ENCODE results near the gene BABAM2.

The BABAM2 gene

DNA sequence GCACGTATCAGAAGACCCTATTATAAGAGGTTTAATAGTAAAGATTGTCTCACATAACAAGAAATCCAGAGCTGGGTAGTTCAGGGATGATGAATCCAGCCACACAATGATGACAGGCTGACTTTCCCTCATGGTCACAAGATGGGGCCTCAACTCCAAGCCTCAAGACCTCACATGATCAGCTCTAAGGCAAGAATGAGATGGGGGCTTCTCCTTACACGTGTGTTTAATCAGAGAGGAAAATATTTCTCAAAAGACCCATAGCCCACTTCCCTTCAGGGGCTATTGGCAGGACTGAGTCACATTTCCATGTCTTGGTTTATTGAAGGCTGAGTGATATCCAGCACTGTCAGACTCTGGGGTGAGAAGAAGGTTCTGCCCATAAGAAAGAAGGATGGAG, 402.0 kb downstream of the BABAM2 start:
- no peak for DNase-seq

GRCh38 chr2:28293416-28293815, 402.9 kb downstream of the BABAM2 start:
- DNase-seq = no peak

- no peak for DNase-seq
Observed at GRCh38 chr2:28294451-28294850, 403.9 kb downstream of the BABAM2 start.

- DNase-seq = no peak
Observed at GRCh38 chr2:28296243-28296642, 405.7 kb downstream of the BABAM2 start.

- no peak for DNase-seq
Observed at GRCh38 chr2:28296904-28297303, 406.4 kb downstream of the BABAM2 start.

- no peak for DNase-seq
Observed at GRCh38 chr2:28297531-28297930, 407.0 kb downstream of the BABAM2 start.

DNA sequence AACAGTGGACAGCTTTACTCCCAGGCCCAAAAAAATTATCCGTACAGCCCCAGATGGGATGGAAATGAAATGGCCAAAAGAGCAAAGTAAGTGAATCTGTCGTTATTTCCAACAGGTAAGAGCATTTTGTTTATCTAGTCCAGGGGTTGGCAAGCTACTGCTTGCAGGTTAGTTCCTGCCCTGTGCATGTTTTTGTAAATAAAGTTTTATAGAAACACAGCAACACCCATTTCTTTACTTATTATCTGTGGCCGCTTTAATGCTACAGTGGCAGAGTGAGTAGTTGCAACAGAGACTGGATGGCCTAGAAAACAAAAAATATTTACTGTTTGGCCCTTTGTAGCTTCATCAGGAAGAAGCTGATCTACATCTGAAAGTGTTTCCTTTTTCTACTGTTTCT, 407.9 kb downstream of the BABAM2 start:
- DNase-seq = no peak

GRCh38 chr2:28300485-28301341, 410.2 kb downstream of the BABAM2 start:
- DNase-seq = no peak

DNA sequence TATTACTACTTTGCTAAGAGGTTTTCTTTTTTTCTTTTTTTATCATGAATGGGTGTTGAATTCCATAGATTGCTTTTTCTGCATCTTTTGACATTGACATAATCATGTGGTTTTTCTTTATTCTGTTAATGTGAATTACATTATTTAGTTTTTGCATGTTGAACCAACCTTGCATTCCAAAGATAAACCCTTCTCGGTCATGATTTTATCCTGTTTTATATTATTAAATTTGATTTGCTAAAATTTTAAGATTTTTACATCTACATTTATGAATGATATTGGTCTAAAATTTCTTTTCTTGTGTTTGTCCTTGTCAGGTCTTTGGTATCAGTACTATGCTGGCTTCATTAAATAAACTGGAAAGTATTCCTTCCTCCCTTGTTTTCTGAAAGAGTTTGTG, 414.7 kb downstream of the BABAM2 start:
- DNase-seq = no peak

DNA sequence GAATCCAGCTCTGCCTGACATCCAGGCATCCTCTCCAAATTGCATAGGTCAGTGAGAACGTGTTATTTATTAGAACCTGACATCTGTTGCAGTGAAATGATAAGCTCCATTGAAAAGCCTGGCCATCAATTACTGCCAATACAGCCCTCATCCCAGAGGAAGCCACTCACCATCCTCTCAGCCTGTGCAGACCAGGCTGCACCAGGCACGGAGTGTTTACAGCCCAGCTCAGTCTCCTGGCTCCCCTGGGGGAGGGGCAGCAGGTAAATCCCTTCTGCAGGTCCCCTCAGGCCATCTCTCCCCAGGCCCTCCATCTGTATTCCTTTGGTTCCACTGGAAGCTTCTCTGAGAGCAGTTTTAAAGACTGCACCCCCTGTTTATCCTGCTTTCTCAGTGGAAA, 419.6 kb downstream of the BABAM2 start:
- DNase-seq = no peak

GRCh38 chr2:28311660-28312249, 421.2 kb downstream of the BABAM2 start:
- no peak for DNase-seq

GRCh38 chr2:28312307-28313219, 422.0 kb downstream of the BABAM2 start:
- DNase-seq = no peak

- no peak for DNase-seq
Observed at GRCh38 chr2:28313220-28313784, 422.8 kb downstream of the BABAM2 start.

- no peak for DNase-seq
Observed at GRCh38 chr2:28314968-28315367, 424.4 kb downstream of the BABAM2 start.

GRCh38 chr2:28316546-28317335, 426.2 kb downstream of the BABAM2 start:
- DNase-seq = no peak

- DNase-seq = no peak
Observed at GRCh38 chr2:28317390-28317789, 426.9 kb downstream of the BABAM2 start.

DNA sequence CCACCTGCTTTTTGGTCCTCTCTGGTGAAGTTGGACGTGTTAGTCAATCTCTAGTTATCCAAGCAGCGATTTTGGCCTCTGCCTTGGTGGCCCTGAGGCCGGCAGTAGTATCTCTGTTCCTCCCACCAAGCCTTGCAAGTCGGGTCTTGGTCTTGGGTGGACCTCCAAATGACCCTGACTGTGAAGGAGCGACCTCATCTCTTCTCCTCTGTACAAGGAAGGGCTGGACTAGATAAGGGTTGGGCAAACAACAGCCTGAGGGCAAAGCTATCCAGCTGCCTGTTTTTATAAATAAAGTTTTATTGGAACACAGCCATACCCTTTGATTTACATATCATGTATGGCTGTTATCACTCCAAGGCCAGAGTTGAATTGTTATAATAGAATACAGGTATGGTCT, 427.5 kb downstream of the BABAM2 start:
- no peak for DNase-seq

DNA sequence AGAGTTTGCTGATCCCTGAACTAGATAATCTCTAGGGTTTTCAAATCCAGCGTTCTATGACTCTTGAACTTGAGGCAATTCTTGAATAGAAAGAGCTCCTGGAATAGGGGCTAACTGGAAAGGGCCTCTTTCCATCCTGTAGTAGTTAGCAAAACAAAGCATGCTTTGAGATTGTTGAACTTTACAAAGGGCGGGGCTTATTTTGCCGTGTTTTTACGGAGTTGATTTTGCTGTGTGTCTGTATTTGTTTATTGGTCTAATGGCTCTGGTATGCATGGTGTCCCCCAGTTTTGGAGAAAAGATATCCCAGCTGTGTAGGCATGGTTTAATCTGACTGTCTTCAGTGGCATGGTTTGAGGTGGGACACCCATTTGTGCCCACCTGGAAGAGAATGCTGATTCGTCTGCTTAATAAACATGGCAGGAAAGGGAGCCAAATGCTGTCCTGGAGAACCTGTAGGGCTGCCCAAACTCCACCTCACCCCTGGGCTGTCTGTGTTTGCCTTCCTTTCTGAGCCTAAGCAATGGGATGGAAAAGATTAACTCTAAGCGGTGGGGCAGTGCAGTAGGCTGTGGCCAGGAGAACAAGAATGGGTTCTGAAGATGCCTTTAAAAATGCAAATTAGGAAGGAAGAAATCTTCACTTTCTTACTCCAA, 428.1 kb downstream of the BABAM2 start:
- DNase-seq = no peak

- DNase-seq = no peak
Observed at GRCh38 chr2:28319118-28320008, 428.8 kb downstream of the BABAM2 start.

GRCh38 chr2:28320009-28320365, 429.5 kb downstream of the BABAM2 start:
- DNase-seq = no peak

DNA sequence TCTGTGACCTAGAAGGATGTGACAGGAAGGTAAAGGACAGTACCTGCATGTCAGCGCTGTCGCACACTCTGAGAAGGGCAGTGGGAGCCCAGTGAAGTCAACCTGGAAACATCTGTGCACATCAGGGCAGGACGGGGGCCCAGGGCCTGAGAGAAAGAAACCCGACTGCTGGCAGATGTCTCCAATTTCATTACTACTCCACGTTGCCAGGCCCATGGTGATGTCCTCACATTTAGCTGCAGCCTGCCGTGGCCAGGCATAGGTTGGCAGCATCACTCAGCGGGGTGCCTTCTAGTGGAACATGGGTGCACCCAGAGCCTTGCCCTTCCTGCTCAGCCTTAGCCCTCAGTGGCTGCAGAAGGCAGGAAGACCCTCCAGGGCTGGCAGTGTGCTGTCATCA, 429.8 kb downstream of the BABAM2 start:
- DNase-seq = no peak

All from activated gamma-delta T cell (primary cell).